ENCODE data around the gene CLN6. TPM values are rescaled to one million over a fixed set of nuclear protein-coding genes. Genes with fewer than 3 reads are reported as not detected.

The CLN6 gene
- total and polyA plus RNA-seq, 9 of the 15 experiments (the other 6 are each of a cell fraction or from before 2014, with no cell fraction given): 0.71 to 53.3 (median 39.3) TPM

DNA sequence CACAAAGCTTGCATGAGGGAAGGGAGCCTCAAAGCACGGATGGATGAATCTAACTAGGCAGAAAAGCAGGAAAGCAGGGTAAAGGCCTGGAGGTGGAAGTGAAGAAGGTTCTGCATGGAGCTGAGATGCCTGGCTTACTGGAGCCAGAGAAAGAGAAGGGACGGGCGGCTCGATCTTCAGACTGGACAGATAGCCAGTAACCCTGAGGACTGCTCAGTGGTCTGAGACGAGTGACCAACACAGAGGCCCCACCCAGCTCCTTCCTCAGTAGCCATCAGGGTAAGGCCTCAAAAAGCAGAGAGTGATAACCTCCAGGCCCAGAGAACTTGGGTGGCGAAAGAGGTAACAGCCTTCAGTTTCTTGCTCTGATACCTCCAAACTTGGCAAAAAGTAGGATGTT is 6.4 kb downstream of the CLN6 start:
- CTCF ChIA-PET (ENCODE audit: low intra/inter-chr PET ratio): no interaction called here
- peaks cover 48% of the 10 kb centered on the region for H3K36me3 ChIP-seq (ENCODE audit: control insufficient read depth, insufficient read depth, low read length)
- POLR2A ChIA-PET: interaction anchor here (0.6 kb wide), 1 partner anchor 18 kb away, joined by 4 read pairs; no protein-coding TSS in a partner anchor
- no TSS peak for BruUV-seq (replicated peaks)
- H3K4me1 ChIP-seq (replicated peaks in 1 of 2; ENCODE audit: control insufficient read depth in 2 of 2, insufficient read depth in 2 of 2, low read length in 2 of 2): peaks cover 24 to 32% of the 10 kb centered on the region in 2 experiments; a peak in 4 of 5 replicates
- DNase-seq (ENCODE audit: extremely low read depth in 1 of 4, low spot score in 3 of 4) (peak in 2 of 4 experiments; percentile 4 to 5), FAIRE-seq (no peak), ATAC-seq (peak; percentile 17)
- no peaks in the 10 kb centered on the region for H3K9me3 ChIP-seq (replicated peaks; ENCODE audit: control insufficient read depth, insufficient read depth, low read depth, low read length)
- H3K9me1 ChIP-seq (ENCODE audit: control insufficient read depth, insufficient read depth, low read length): peaks cover 17% of the 10 kb centered on the region
- peaks cover 80% of the 10 kb centered on the region for H3K79me2 ChIP-seq (ENCODE audit: control insufficient read depth, insufficient read depth, low read length)
- peaks cover 18% of the 10 kb centered on the region for H4K20me1 ChIP-seq (replicated peaks; ENCODE audit: control insufficient read depth, insufficient read depth, low read length)
- H3K9ac ChIP-seq (ENCODE audit: insufficient read depth in 1 of 2, low read depth in 2 of 2, low read length in 2 of 2): peak overlapping the region in 1 of 2 experiments; percentile 74; a peak in 1 of 4 replicates
- peak overlapping the region; percentile 36; the same call in 1 of the 3 replicates for H3K27ac ChIP-seq (ENCODE audit: extremely low read depth, low read depth, low read length)
- peak overlapping the region; percentile 18; the same call in 1 of the 2 replicates for H3K4me2 ChIP-seq (ENCODE audit: insufficient read depth, low read length)
- WGBS (ENCODE audit: insufficient coverage, low coverage, missing lambda C conversion rate): 72% methylated on average over 6 of the region's 6 CpGs
- intact Hi-C loops (cut with micrococcal nuclease): no loop called here
- H3K27me3 ChIP-seq (ENCODE audit: control insufficient read depth in 2 of 2, insufficient read depth in 2 of 2, low read length in 2 of 2): no peaks in the 10 kb centered on the region
- in situ Hi-C loops (cut with MboI): no loop called here
- no peak overlapping the region for H2AFZ ChIP-seq (ENCODE audit: low read depth, low read length)
- H3K4me3 ChIP-seq: no peak overlapping the region
- TF ChIP-seq ZFP36 (IDR thresholded peaks at IDR 0.05; ENCODE audit: low read depth, low read length, partially characterized antibody) (no peak), ZNF253 (CRISPR knock-in tag; conservative IDR thresholded peaks at IDR 0.05) (no peak), SNRNP70 (optimal IDR thresholded peaks at IDR 0.05; ENCODE audit: low read depth, low read length) (no peak), GATAD2A (IDR thresholded peaks at IDR 0.05) (no peak), OTX1 (CRISPR knock-in tag; IDR thresholded peaks at IDR 0.05) (no peak), PTTG1 (tag; IDR thresholded peaks at IDR 0.05; ENCODE audit: low read depth) (no peak), ZNF143 (CRISPR knock-in tag; IDR thresholded peaks at IDR 0.05) (no peak), ILF3 (IDR thresholded peaks at IDR 0.05; ENCODE audit: borderline replicate concordance) (no peak), FOXP4 (CRISPR knock-in tag; IDR thresholded peaks at IDR 0.05; ENCODE audit: borderline replicate concordance) (no peak), ZNF282 (CRISPR knock-in tag; IDR thresholded peaks at IDR 0.05) (no peak), KAT8 (IDR thresholded peaks at IDR 0.05; ENCODE audit: low read depth) (no peak), ZNF655 (CRISPR knock-in tag; IDR thresholded peaks at IDR 0.05) (no peak), SMAD3 (CRISPR knock-in tag; conservative IDR thresholded peaks at IDR 0.05) (no peak), ZBTB5 (IDR thresholded peaks at IDR 0.05) (no peak)
- TF ChIP-seq, protein P1, sequence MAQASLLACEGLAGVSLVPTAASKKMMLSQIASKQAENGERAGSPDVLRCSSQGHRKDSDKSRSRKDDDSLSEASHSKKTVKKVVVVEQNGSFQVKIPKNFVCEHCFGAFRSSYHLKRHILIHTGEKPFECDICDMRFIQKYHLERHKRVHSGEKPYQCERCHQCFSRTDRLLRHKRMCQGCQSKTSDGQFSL (CRISPR knock-in tag; IDR thresholded peaks at IDR 0.05): no peak
- TF ChIP-seq, protein P1 (tag; IDR thresholded peaks at IDR 0.05): no peak
- TF ChIP-seq, protein P2, sequence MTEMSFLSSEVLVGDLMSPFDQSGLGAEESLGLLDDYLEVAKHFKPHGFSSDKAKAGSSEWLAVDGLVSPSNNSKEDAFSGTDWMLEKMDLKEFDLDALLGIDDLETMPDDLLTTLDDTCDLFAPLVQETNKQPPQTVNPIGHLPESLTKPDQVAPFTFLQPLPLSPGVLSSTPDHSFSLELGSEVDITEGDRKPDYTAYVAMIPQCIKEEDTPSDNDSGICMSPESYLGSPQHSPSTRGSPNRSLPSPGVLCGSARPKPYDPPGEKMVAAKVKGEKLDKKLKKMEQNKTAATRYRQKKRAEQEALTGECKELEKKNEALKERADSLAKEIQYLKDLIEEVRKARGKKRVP (CRISPR knock-in tag; IDR thresholded peaks at IDR 0.05): no peak
